Activated CD4-positive, alpha-beta T cell treated with anti-CD3 and anti-CD28 coated beads for 1 hour (primary cell): Measurements from ENCODE around the gene TRIP6.
A peak's percentile ranks its signal among the peaks of the same experiment; 100 is the strongest.

ENCODE experiments used
- DNase-seq: peaks from one replicate; pipeline ENCODE4 v3.0.0-alpha.2; 2020

The TRIP6 gene

DNA sequence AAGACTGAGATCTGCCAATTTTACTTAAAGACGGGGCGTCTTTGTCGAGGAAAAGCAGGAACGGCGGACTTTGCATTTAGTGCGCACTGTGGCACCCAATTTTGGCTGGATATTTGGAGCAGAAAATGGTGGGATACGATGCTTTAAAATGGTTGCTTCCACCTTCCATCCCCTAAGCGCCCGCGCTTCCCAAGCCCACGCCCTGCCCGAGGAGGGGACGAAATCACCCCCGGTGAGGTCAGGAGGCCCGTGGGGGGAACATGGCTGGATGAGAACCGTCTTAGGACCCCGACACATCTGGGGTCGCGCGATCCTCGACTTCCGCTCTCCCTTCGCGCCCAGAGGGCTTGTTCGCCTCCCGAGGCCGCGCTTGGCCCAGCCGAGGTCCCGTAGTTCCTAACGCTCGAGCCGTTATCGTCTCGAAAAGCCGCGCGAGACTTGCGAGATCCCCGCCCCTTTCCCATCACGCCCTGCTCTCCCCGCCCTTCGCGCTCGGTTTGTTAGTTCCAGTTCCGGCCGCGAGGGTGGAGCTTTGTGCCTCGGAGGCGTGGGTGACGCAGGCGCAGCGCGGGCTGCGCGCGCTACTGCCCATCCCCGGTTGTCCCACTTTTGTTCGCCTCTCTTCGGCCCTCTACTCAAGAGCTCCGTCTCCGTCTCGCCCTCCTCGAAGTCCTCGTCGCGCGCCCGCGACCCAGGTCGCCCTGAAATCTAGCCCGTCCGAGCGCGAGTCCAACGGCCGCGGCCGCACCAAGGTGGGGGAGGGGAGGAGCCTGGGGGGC, 7.6 kb downstream of the TRIP6 start, which contains the start of gene SRRT:
SRRT (plus strand) TSS at position 527 of the 779 bp plus-strand sequence. CDS start 488 bp downstream, outside the sequence.
- peak; percentile 97 for DNase-seq

- no peak for DNase-seq
These were observed 8.2 kb downstream of the TRIP6 start for GRCh38 chr7:100875356-100875751.

GRCh38 chr7:100878013-100878412, 10.8 kb downstream of the TRIP6 start:
- DNase-seq = no peak

DNA sequence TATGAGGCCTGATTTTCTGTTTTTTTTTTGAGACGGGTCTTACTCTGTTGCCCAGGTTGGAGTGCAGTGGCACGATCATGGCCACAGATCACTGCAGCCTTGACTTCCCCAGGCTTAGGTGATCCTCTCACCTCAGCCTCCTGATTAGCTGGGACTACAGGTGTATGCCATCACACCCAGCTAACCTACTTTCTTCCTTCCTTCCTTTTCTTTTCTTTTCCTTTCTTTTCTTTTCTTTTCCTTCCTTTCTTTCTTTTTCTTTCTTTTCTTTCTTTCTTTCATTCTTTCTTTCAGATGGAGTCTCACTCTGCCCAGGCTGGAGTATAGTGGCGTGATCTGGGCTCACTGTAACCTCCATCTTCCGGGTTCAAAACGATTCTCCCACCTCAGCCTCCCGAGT, 11.5 kb downstream of the TRIP6 start:
- DNase-seq = no peak

- no peak for DNase-seq
These were observed 12.6 kb downstream of the TRIP6 start for GRCh38 chr7:100879685-100880261.

DNA sequence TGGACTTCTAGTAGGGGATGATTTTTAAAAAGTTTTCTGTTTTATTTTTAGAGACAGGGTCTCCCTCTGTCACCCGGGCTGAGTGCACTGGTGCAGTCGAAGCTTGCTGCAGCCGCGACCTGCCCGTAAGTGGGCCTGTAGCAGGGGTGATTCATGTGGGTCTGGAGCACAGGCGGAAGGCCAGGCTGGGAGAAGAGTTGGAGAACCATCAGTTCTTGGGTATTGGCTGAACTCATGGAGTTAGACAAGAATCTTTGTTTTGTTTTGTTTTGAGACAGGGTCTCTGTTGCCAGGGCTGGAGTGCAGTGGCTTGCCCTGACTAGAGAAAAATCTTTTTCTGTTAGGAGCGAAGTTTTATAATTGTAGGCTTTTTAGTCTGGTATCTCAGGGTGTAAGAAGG, 13.5 kb downstream of the TRIP6 start:
- no peak for DNase-seq

DNA sequence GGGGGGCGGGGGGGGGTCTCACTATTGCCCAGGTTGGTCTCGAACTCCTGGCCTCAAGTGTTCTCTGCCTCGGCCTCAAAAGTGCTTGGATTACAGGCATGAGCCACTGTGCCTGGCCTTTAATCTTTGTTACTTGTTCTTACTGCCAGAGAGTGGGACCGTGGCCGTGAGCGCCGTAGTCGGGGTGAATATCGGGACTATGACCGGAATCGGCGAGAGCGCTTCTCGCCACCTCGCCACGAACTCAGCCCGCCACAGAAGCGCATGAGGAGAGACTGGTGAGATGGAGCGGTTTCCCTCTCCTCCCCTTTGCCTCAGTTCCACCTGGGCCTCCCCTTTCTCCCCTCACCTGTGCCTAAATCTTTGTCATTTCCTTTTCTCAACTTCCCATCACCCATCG, 13.9 kb downstream of the TRIP6 start:
- no peak for DNase-seq

- no peak for DNase-seq
These were observed 15.0 kb downstream of the TRIP6 start for GRCh38 chr7:100882201-100882600.

GRCh38 chr7:100882785-100883526, 15.8 kb downstream of the TRIP6 start:
- no peak for DNase-seq

GRCh38 chr7:100884736-100885439, 17.7 kb downstream of the TRIP6 start:
- DNase-seq = no peak

GRCh38 chr7:100885440-100886141, 18.4 kb downstream of the TRIP6 start:
- no peak for DNase-seq

- DNase-seq = no peak
These were observed 19.2 kb downstream of the TRIP6 start for GRCh38 chr7:100886142-100886935.

- DNase-seq = no peak
These were observed 19.8 kb downstream of the TRIP6 start for GRCh38 chr7:100886936-100887515.

GRCh38 chr7:100887516-100888290, 20.5 kb downstream of the TRIP6 start:
- DNase-seq = no peak

- no peak for DNase-seq
These were observed 21.3 kb downstream of the TRIP6 start for GRCh38 chr7:100888291-100888987.

- DNase-seq = no peak
These were observed 22.0 kb downstream of the TRIP6 start, which contains the start of gene UFSP1 for GRCh38 chr7:100888988-100889750. Gene UFSP1, minus strand, starts transcription at chr7:100889715. Its CDS starts 444 bp downstream, at chr7:100889271.

DNA sequence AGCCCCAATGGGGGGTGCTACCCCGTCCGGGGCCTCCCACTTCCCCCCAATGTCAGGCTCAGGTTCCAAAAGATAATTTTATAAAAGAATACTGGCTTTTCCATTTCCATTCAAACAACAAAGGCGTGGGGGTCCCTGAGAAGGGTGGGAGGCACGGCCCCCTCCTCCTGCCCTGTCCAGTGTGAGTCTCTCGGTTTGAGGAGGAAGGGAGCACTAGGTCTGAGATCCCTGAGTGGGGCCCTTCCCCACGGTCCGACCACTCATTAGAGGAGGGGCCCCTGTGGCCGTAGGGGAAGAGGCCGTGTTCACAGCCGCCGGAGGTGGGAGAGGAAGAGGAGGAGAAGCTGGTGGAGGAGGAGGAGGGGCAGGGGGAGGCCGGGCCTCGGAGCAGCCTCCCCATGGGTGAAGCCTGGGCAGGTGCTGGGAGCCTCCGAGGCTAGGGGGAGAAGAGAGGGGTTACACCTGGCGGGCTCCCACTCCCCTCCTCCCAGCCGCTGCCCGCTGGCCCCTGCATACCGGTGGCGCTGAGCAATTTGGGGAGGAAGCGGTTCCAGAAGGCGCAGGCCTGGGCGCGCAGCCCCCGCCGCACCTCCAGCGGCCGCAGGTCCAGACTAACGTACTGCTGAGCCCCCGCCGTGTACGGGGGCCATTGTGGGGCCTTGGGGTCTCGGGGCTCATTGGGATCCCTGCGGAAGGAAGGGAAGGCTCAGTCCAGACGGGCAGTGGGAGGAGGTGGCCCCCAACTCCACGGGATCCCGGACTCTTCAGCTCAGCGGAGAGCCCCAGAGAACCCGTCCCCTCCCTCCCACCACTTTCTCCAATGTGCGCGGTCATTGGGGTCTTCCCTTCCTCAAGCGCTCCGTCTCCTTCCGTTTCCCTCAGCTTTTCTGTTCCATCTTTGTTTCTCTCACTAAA, 23.7 kb downstream of the TRIP6 start:
- DNase-seq = no peak
